HG03439 (cell line): ENCODE results near the gene MRPL47.
A peak's percentile ranks its signal among the peaks of the same experiment; 100 is the strongest.
"Not testable (repeated sequence)": the region's sequence is repeated elsewhere in the genome, so short reads cannot be mapped to it uniquely, and the experiment has no call there.

Source experiments
- ATAC-seq: cut with Tn5 transposase; IDR thresholded peaks from one replicate; pipeline ENCODE4 v1.9.1; 2021; ENCODE audit warnings: mild to moderate bottlenecking, moderate library complexity; ENCODE audit not compliant: unreplicated experiment

The MRPL47 gene

GRCh38 chr3:179604321-179605078 lies at the start of gene MRPL47, which contains the start of gene NDUFB5:
Gene MRPL47 (minus strand): TSS chr3:179604638. CDS start chr3:179604624, 14 bp downstream.
Gene NDUFB5 (plus strand): TSS chr3:179604794. CDS start chr3:179604816, 22 bp downstream.
- ATAC-seq = peak; percentile 95

- ATAC-seq = peak; percentile 60
Measured at GRCh38 chr3:179653096-179653797, 48.8 kb upstream of the MRPL47 start.

- peak; percentile 70 for ATAC-seq
Measured at GRCh38 chr3:179652447-179653095, 48.1 kb upstream of the MRPL47 start, which contains the start of gene USP13. Gene USP13 (plus strand): TSS chr3:179653040. CDS start chr3:179653226, 186 bp downstream.

- no peak for ATAC-seq
Measured at GRCh38 chr3:179651687-179652446, 47.4 kb upstream of the MRPL47 start.

- no peak for ATAC-seq
Measured at GRCh38 chr3:179646177-179646576, 41.7 kb upstream of the MRPL47 start.

GRCh38 chr3:179643837-179644236 lies 39.4 kb upstream of the MRPL47 start:
- ATAC-seq = not testable (repeated sequence)

- no peak for ATAC-seq
Measured at GRCh38 chr3:179642871-179643270, 38.4 kb upstream of the MRPL47 start.

- ATAC-seq = no peak
Measured at GRCh38 chr3:179640469-179640868, 36.0 kb upstream of the MRPL47 start.

GRCh38 chr3:179630753-179631451 lies 26.5 kb upstream of the MRPL47 start:
- ATAC-seq = no peak

- ATAC-seq = no peak
Measured at GRCh38 chr3:179624451-179624850, 20.0 kb upstream of the MRPL47 start.

- ATAC-seq = no peak
Measured at GRCh38 chr3:179622023-179622422, 17.6 kb upstream of the MRPL47 start.

GRCh38 chr3:179615458-179616173 lies 11.2 kb upstream of the MRPL47 start:
- no peak for ATAC-seq

GRCh38 chr3:179613807-179614206 lies 9.4 kb upstream of the MRPL47 start:
- ATAC-seq = no peak

GRCh38 chr3:179610066-179610465 lies 5.6 kb upstream of the MRPL47 start:
- no peak for ATAC-seq

GRCh38 chr3:179608931-179609720 lies 4.7 kb upstream of the MRPL47 start:
- peak; percentile 40 for ATAC-seq

- no peak for ATAC-seq
Measured at GRCh38 chr3:179606534-179607085, 2.2 kb upstream of the MRPL47 start.

GRCh38 chr3:179603831-179604230 lies 607 bp downstream of the MRPL47 start:
- ATAC-seq = no peak

- ATAC-seq = no peak
Measured at GRCh38 chr3:179603321-179603720, 1.1 kb downstream of the MRPL47 start.
